Memory B cell (primary cell): Measurements from ENCODE around the gene MTMR3.

Experiments
- ATAC-seq: fragments of 150-1000 bp; cut with Tn5 transposase; 2 replicates; pipeline ENCODE4 v1.10.0; 2021; ENCODE audit warnings: low read depth, mild to moderate bottlenecking, moderate library complexity
- DNase-seq, 2 donors: peaks; one replicate each; pipeline ENCODE4 v3.0.0; 2022; ENCODE audit warnings: low spot score in 2 of 2
- H3K27ac Mint-ChIP-seq: one replicate; pipeline ENCODE4 v1.8.0; 2022; ENCODE audit warnings: mild to moderate bottlenecking, moderate library complexity, mixed read lengths
- H3K27me3 Mint-ChIP-seq: one replicate; pipeline ENCODE4 v1.8.0; 2022; ENCODE audit warnings: mixed read lengths
- H3K36me3 Mint-ChIP-seq: one replicate; pipeline ENCODE4 v1.8.0; 2022; ENCODE audit warnings: mild to moderate bottlenecking, mixed read lengths
- H3K4me1 Mint-ChIP-seq: one replicate; pipeline ENCODE4 v1.8.0; 2022; ENCODE audit warnings: mixed read lengths
- H3K4me3 Mint-ChIP-seq: one replicate; pipeline ENCODE4 v1.8.0; 2022; ENCODE audit warnings: mild to moderate bottlenecking, moderate library complexity, mixed read lengths
- H3K9me3 Mint-ChIP-seq: one replicate; pipeline ENCODE4 v1.8.0; 2022; ENCODE audit warnings: mixed read lengths

MTMR3 gene

DNA sequence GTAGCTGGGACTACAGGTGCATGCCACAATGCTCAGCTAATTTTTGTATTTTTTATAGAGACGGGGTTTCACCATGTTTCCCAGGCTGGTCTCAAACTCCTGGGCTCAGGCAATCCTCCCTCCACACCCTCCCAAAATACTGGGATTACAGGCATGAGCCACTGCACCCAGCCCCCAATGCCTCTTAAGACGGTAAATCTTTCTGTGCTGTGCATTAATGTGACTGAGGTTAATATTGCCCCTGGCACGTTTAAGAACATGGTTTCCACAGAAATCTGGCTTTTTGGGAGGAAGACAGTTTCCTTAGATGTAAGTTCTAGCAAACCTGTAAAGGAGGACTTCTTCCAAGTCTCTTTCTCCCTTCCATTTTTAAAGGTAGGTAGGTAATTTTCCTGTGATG is 191.2 kb downstream of the MTMR3 start:
- DNase-seq (no peak), ATAC-seq (no peak)
- H3K27ac Mint-ChIP-seq = no peak overlapping the region
- H3K36me3 Mint-ChIP-seq = no peaks in the 10 kb centered on the region
- H3K9me3 Mint-ChIP-seq = no peaks in the 10 kb centered on the region
- no peak overlapping the region for H3K4me3 Mint-ChIP-seq
- H3K27me3 Mint-ChIP-seq = peaks cover 5% of the 10 kb centered on the region
- H3K4me1 Mint-ChIP-seq = peaks cover 6% of the 10 kb centered on the region

DNA sequence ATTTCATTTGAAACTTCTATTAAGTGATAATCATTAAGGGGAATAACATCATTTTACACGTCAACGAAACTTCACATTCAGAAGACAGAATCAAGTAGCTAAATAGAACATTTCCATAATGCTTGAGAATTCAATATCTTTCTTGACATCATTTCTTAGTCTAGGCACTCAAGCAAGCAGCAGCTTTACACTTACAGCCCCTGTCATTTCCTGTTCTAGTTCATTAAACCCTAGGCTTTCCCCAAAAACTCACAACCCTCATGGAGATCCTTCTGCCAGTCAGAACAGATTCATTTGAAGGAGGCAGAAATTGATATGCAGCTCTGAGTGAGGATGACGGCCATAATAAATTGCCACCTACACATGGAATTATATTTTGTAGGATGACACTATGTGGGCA is 192.0 kb downstream of the MTMR3 start:
- no peaks in the 10 kb centered on the region for H3K36me3 Mint-ChIP-seq
- DNase-seq (no peak), ATAC-seq (peak; percentile 55)
- no peak overlapping the region for H3K4me3 Mint-ChIP-seq
- H3K4me1 Mint-ChIP-seq = peaks cover 6% of the 10 kb centered on the region
- peaks cover 5% of the 10 kb centered on the region for H3K27me3 Mint-ChIP-seq
- no peak overlapping the region for H3K27ac Mint-ChIP-seq
- no peaks in the 10 kb centered on the region for H3K9me3 Mint-ChIP-seq

DNA sequence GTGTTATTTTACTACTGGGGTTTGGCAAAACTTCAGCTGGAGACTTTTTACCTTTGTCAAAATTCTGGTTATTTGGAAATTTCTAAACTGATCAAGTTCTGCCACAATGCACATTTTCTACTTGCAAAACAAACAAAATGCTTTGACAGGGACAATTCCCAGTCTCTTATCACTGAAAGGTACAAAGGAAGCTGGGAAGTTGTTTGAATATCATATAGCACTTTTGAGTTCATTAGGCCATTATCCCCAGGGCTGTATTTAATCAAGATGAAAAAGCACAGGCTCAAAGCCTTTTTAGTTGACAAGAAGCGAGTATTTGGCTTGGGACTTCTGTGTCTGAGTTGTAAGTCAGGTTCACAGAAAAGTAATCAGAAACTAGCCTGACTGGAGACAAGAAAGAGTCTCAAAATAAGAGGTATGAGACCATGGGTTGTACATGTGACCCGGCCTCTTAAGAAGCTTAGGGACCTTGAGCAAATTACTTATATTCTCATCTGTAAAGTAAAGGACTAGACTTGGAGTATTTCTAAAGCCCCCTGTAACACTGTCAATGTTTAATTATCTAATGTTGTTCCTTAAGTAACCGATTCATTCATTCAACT is 194.4 kb downstream of the MTMR3 start:
- DNase-seq (no peak), ATAC-seq (no peak)
- Mint-ChIP-seq H3K36me3 (no peaks in the 10 kb centered on the region), H3K4me3 (no peak overlapping the region), H3K27me3 (peaks cover 14% of the 10 kb centered on the region), H3K27ac (no peak overlapping the region), H3K9me3 (no peaks in the 10 kb centered on the region), H3K4me1 (peaks cover 11% of the 10 kb centered on the region)

DNA sequence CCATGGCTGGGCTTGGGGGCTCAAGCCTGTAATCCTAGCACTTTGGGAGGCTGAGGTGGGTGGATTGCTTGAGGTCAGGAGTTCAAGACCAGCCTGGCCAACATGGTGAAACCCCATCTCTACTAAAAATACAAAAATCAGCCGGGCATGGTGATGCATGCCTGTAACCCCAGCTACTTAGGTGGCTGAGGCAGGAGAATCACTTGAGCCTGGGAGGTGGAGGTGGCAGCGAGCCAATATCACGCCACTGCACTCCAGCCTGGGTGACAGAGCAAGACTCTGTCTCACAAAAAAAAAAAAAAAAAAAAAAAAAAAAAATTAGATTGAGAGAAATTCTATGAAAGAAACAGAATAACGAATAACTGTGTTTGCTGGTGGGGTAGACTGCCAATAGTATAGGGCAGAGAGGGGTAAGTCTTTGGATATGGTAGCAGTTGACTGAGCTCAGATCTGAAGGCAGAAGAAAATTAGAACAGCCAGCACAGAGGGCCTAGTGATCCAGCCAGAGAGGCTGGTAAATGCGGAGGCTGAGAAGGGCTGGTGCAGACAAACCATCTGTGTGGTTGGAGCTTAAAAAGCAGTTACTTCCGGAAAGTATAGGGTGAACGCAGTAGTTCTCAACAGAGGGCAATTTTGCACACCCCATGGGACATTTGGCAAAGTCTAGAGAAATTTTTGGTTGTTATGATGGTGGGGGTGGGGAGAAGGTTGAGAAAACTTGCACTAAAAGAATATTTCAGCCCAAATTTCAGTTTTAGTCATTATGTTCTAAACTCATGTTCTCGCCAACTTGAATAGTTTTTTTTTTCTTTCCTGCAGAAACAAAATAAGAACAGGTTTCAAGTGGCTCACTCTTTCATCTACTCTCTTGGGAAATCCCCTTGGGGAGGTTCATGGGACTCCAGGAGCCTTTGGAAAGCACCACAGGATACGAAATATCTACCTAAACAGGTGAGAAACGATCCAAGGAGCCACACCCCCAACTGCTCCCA is 195.6 kb downstream of the MTMR3 start:
- ATAC-seq = peak; percentile 70
- Mint-ChIP-seq H3K36me3 (no peaks in the 10 kb centered on the region), H3K9me3 (no peaks in the 10 kb centered on the region), H3K27ac (no peak overlapping the region), H3K4me3 (peak overlapping the region; percentile 39), H3K4me1 (peaks cover 11% of the 10 kb centered on the region), H3K27me3 (peaks cover 14% of the 10 kb centered on the region)
- no peak for DNase-seq

DNA sequence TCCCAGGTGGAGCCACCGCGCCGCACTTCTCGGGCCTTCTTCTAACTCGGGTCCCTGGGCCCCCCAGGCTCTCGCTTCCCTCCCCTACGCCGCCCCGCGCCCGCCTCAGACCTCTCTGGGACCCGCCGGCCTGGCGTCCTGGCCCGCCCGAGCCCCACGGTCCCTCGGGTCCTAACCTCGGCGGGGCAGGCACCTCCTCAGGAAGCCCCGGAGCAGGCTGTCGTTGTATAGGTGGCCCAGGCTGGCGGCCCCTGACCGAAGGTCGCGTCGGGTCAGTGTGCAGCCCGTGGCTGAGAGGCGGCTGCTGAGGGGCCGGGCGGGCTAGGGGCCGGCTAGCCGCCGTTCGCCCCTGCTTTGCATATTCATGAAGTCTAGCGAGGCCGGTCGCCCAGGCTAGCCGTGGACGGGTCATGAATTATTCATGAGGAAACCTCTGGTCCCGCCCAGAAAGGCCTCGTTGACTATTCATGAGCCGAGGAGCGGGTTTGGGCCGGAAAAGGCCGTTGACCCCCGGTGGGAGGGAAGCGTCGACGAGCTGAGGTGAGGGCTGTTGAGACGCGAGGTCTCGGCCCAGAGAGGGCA is 197.1 kb downstream of the MTMR3 start, which contains the start of gene HORMAD2:
Gene HORMAD2 (plus strand): TSS at position 513 of the 582 bp plus-strand sequence. CDS start 13,489 bp downstream, outside the sequence.
- H3K4me3 Mint-ChIP-seq = peak within 1 kb of the TSS; percentile 70
- H3K27ac Mint-ChIP-seq = no peak within 1 kb of the TSS
- peaks cover 1% of the 10 kb centered on the region for H3K9me3 Mint-ChIP-seq
- DNase-seq (no peak), ATAC-seq (peak; percentile 57)
- H3K36me3 Mint-ChIP-seq = peaks cover 2% of the 10 kb centered on the region
- H3K4me1 Mint-ChIP-seq = peaks cover 11% of the 10 kb centered on the region
- peaks cover 14% of the 10 kb centered on the region for H3K27me3 Mint-ChIP-seq
